NCI-H446 treated with DMSO at 0.1 percent for 48 hours (cell line): ENCODE measurements around the gene GBP4.
A peak's percentile ranks its signal among the peaks of the same experiment; 100 is the strongest.

Source experiments
- DNase-seq: peaks from one replicate; lab custom pipeline; 2025; lab: John Stamatoyannopoulos, UW

GBP4 gene

DNA sequence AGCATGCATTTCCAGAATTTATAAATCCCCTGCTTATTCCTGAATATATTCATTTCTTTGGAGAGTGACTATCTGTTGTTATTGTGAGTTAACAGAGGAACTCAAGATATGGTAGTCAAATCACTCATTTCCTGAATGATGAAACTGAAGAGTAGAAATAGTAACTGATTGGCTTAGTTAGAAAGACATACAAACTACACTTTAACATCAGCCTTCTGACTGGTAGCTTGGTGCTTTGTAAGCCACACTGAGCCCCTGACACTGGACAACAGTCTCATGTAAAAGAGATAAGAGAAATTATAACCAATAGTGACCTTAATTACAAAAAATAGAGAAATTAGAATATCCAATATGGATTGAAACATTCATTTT, 27.7 kb downstream of the GBP4 start:
- no peak for DNase-seq

DNA sequence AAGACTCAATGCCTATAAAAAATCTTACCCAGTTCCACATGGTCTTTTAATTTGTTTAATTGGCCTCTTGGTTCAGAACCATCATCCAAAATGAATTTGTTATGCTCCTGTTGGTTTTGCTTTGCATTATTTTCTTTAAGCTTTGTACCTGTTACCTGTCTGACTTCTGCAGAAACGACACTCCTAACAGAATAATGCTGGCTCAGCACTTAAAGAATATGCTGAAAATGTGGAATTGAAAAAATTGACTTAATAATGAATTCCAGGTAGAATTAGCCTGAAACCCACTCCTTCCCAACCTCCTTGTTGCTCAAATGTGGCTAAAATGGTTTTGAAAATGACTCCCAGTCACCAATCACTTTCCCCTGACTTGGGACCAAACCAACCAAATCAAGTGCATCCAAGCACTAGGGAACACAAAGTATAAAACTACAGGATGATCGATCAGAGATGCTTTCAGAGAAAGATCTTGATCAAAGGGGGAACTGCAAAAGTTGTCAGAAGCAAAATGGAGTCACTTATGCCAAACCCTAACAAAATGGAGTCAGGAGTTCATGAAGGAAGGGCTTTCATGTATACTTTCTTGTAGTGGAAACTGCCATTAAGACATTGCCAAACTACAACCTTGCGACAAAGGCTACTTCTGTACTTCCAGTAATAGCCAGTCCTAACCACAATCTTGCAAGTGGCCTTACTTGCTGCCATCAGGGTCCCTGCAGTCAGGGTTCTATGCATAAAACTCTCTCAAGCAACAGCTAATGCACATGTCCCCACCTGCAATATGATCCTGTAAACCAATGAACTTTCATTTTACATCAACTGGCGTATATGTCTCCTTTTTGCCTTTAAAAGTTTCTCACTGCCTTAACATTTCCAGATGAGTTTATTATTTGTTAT, 28.3 kb downstream of the GBP4 start:
- DNase-seq, result no peak

DNA sequence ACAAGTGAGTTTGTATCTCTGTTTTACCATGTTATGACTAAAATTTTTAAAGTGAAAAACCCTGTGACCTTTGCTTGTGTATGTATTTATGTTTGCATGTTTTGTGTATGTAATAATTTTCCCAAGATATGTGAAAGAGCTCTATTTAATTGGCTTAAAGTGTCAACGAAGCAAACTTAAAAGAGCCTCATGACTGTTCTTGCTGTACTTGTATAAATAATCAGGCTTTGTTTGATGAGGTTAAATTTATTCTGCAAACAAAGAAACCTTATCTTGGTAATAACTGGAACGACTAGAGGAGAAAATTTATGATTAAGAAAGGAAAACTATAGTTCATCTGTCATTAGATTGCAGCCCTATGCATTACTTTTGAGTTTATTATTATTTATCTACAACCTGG, 29.6 kb downstream of the GBP4 start:
- no peak for DNase-seq

DNA sequence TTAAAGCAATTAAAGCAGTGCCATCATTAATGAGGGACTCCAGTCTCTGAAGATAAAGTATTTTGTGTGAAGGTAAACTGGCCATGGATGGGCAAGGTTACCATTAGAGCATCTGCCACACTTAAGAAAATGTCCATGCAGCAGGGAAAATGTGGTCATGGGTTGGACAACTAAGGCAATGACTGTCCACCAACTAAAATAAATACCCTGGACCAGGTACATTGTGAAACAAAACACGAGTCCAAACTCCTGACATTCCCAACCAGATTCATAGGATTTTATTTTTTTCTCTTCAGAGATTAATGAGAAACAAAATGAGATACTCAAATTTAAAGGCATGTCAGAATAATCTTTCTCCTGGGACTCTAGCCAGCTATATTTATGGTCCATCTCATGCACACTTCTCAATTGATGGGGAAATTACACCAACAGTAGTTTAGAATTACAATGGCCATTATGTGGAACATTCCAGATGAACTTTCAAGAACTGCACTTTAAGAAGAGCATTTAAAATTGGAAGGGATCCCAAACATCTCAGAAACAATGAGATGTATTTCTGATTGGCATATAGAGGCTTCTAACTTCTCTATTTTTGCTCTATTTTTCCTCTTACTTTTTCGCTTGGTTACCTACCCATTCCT, 31.0 kb downstream of the GBP4 start:
- DNase-seq, result peak; percentile 14

- no peak for DNase-seq
Observed at GRCh38 chr1:89166705-89167104, 32.0 kb downstream of the GBP4 start.

DNA sequence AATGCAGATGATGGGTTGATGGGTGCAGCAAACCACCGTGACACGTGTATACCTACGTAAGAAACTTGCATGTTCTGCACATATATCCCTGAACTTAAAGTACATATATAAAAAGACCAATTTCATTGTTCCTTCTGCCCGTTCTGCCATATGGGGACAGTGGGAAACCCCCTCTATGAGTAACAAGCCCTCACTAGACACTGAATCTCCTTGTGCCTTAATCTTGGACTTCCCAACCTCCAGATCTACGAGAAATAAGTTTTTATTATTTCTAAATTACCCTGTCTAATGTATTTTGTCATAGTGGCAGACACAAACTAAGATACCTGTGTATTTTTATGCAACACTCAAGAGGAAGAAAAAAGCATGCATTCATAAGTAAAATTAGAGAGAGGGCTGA, 32.9 kb downstream of the GBP4 start:
- DNase-seq, result no peak

DNA sequence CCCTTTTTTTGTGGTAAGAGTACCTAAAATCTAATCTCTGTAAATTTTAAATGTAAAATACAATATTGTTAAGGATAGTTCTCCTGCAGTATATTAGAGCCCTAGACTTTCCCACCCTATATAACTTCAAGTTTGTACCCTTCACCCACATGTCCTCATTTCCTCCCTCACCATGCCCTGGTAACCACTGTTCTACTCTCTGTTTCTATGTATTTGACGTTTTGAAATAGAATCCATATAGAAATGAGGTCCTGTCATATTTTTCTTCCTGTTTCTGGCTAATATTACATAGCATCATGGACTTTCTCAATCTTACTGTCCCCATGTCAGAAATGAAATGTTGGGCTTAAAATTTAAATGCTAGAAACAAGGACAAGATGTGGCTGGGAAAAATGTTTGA, 47.7 kb downstream of the GBP4 start:
- DNase-seq, result no peak

GRCh38 chr1:89149976-89150375, 48.8 kb downstream of the GBP4 start:
- DNase-seq, result no peak

DNA sequence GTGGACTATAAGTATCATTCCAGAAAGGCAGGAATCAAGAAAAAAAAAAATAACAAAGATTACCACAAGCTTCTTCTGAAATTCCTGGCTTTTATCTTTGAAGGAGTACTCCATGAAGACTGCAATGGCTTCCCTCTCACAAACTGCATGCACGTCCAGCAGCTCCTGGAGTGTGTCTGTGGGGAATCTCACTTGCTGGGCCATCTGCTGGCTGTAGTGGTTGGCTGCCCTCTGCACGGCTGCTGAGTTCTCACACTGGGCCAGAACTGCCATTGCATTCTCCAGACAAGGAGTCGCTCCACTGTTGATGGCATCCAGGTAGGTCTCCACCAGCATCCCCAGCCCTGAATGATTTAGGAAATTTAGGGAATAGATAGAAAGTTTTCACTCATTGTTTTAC, 49.5 kb downstream of the GBP4 start:
- peak; percentile 9 for DNase-seq

- no peak for DNase-seq
Observed at GRCh38 chr1:89147678-89148658, 50.8 kb downstream of the GBP4 start.

- DNase-seq, result no peak
Observed at GRCh38 chr1:89146721-89147120, 52.0 kb downstream of the GBP4 start.

- DNase-seq, result no peak
Observed at GRCh38 chr1:89143484-89143883, 55.3 kb downstream of the GBP4 start.

GRCh38 chr1:89142160-89142559, 56.6 kb downstream of the GBP4 start:
- no peak for DNase-seq

DNA sequence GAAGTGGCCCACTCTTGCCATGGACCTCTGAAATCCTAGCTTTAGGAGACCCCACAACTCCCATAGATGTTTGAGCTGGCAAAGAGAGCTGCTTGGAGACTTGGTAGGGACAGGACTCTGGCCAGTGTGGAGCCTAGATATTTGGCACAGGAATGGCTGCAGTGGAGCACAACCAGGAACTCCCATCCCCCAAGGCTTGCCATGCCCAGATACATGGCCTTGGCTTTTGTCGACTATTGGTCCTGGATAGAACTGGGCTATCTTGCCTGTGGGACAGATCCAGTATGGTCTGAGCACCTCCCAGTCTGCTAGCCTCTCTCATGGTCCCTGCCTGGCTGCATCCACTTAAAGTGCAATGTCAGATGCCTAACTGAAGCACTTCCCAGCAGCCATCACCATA, 65.0 kb downstream of the GBP4 start:
- DNase-seq, result no peak
